Vagina (tissue), 2 donors: ENCODE results near the gene PPP1R14B. TPM values are rescaled to one million over a fixed set of nuclear protein-coding genes. Genes with fewer than 3 reads are reported as not detected.

Source experiments
- DNase-seq, 2 donors: peaks; one replicate each; pipeline ENCODE4 v3.0.0-alpha.2; 2017; ENCODE audit errors: extremely low spot score in 2 of 2
- H3K27ac ChIP-seq: fragments of 200-600 bp; sonication (generic); one replicate; pipeline ENCODE4 v1.5.1; 2019
- H3K27me3 ChIP-seq: fragments of 200-600 bp; sonication (generic); one replicate; pipeline ENCODE4 v1.5.1; 2019
- H3K36me3 ChIP-seq, 2 donors: fragments of 200-600 bp; sonication (generic); one replicate each; pipeline ENCODE4 v1.5.1; 2017 to 2019
- H3K4me1 ChIP-seq: fragments of 200-600 bp; sonication (generic); one replicate; pipeline ENCODE4 v1.5.1; 2019
- H3K4me3 ChIP-seq, 2 donors: fragments of 200-600 bp; sonication (generic); 1 replicate in 1 of 2; 2 replicates in 1 of 2; pipeline ENCODE4 v1.5.1; 2016 to 2019
- H3K9me3 ChIP-seq: fragments of 200-600 bp; sonication (generic); one replicate; pipeline ENCODE4 v1.5.1; 2019
- CTCF ChIP-seq, 3 experiments: fragments of 450-650 bp in 2 of 3; fragments of 200-600 bp in 1 of 3; sonication (generic) in 1 of 3; IDR thresholded peaks; one replicate each; pipeline ENCODE4 v1.5.1; 2017 to 2019; ENCODE audit warnings: antibody characterized with exemption in 3 of 3, mild to moderate bottlenecking in 2 of 3, moderate library complexity in 2 of 3
- POLR2A ChIP-seq, 2 donors: fragments of 450-650 bp; IDR thresholded peaks; one replicate each; pipeline ENCODE4 v1.6.1; 2017; ENCODE audit warnings: antibody characterized with exemption in 2 of 2, mild to moderate bottlenecking in 2 of 2, moderate library complexity in 2 of 2
- POLR2AphosphoS5 ChIP-seq, 2 donors: sonication (generic); formaldehyde crosslinking; IDR thresholded peaks; one replicate each; pipeline ENCODE4 v1.9.0; 2017; ENCODE audit warnings: antibody characterized with exemption in 2 of 2, mild to moderate bottlenecking in 2 of 2, low read depth in 1 of 2; ENCODE audit not compliant: insufficient read depth in 1 of 2
- intact Hi-C: fragments of 100-400 bp; cut with DNase I; formaldehyde crosslinking; loops from one replicate; pipeline ENCODE4 v1.15.1; 2023
- total RNA-seq: library from RNA; depleted of rRNA; stranded (reverse); fragments of >200 nt; gene quantifications from one replicate; pipeline ENCODE4 v1.2.3, GENCODE V29; 2016

PPP1R14B gene
- total RNA-seq, 1 donor from 2014 or later, result 85.2 TPM

DNA sequence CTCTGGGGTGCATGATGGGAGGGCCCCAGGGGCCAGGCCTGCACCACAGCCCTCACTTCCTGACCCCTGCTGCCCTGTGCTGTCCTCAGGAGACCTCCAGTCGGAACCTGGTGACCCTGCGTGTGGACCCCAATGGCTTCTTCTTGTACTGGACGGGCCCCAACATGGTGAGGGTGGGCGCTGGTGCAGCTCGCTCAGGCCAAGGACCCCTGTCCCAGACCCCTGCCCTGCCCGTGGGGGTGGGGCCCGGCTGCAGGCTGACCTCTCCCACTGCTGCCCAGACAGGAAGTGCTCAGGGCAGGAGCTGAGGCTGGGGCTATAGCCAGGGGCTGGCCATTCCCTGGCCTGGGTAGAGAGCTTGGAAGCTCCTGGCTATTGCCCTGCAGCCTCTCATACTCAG lies 7.6 kb upstream of the PPP1R14B start:
- Histone ChIP-seq H3K27ac (no peak overlapping the region), H3K4me1 (peaks cover 35% of the 10 kb centered on the region), H3K4me3 (no peak overlapping the region), H3K36me3 (peaks cover 0 to 27% of the 10 kb centered on the region in 2 donors), H3K27me3 (no peaks in the 10 kb centered on the region), H3K9me3 (no peaks in the 10 kb centered on the region)
- intact Hi-C loops, result no loop called here
- TF ChIP-seq POLR2AphosphoS5 (IDR thresholded peaks at IDR 0.05; ENCODE audit: insufficient read depth in 1 of 2, low read depth in 1 of 2), result no peak
- no peak for TF ChIP-seq POLR2A (IDR thresholded peaks at IDR 0.05)
- TF ChIP-seq CTCF (IDR thresholded peaks at IDR 0.05), result no peak
- no peak for DNase-seq

DNA sequence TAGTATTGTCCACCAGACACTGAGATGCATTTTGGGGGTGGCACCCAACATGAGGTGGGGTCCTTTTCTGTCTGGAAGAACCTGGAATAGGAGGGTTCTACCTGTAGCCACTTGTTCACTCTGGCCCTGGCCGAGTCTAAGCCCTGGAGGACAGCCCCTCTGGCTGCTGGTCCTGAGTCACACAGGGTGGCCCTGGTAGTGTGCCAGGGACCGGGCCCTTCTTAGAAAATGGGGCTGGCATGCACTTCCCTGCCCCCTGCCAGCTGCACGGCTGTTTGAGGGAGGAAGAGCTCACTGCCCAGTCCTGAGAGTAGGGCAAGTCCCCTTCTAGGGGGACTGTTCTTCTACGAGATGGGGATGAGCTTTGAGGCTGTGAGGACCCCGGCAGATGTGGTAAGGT lies 6.7 kb upstream of the PPP1R14B start:
- no peak for TF ChIP-seq POLR2AphosphoS5 (IDR thresholded peaks at IDR 0.05; ENCODE audit: insufficient read depth in 1 of 2, low read depth in 1 of 2)
- TF ChIP-seq POLR2A (IDR thresholded peaks at IDR 0.05), result no peak
- no peak for TF ChIP-seq CTCF (IDR thresholded peaks at IDR 0.05)
- no peaks in the 10 kb centered on the region for H3K9me3 ChIP-seq
- no peak for DNase-seq
- H3K27ac ChIP-seq, result no peak overlapping the region
- no peaks in the 10 kb centered on the region for H3K27me3 ChIP-seq
- peaks cover 0 to 21% of the 10 kb centered on the region in 2 donors for H3K36me3 ChIP-seq
- peak overlapping the region in 1 of 2 donors; percentile 85 for H3K4me3 ChIP-seq
- H3K4me1 ChIP-seq, result peaks cover 35% of the 10 kb centered on the region
- intact Hi-C loops, result no loop called here

GRCh38 chr11:64253043-64253442 lies 6.3 kb upstream of the PPP1R14B start:
- H3K4me1 ChIP-seq, result peaks cover 35% of the 10 kb centered on the region
- intact Hi-C loops, result no loop called here
- H3K4me3 ChIP-seq, result peak overlapping the region in 1 of 2 donors; percentile 85
- H3K27me3 ChIP-seq, result no peaks in the 10 kb centered on the region
- H3K9me3 ChIP-seq, result no peaks in the 10 kb centered on the region
- DNase-seq, result no peak
- TF ChIP-seq CTCF (IDR thresholded peaks at IDR 0.05) (no peak), POLR2A (IDR thresholded peaks at IDR 0.05) (no peak)
- peak overlapping the region; percentile 78 for H3K27ac ChIP-seq
- peaks cover 0 to 17% of the 10 kb centered on the region in 2 donors for H3K36me3 ChIP-seq

DNA sequence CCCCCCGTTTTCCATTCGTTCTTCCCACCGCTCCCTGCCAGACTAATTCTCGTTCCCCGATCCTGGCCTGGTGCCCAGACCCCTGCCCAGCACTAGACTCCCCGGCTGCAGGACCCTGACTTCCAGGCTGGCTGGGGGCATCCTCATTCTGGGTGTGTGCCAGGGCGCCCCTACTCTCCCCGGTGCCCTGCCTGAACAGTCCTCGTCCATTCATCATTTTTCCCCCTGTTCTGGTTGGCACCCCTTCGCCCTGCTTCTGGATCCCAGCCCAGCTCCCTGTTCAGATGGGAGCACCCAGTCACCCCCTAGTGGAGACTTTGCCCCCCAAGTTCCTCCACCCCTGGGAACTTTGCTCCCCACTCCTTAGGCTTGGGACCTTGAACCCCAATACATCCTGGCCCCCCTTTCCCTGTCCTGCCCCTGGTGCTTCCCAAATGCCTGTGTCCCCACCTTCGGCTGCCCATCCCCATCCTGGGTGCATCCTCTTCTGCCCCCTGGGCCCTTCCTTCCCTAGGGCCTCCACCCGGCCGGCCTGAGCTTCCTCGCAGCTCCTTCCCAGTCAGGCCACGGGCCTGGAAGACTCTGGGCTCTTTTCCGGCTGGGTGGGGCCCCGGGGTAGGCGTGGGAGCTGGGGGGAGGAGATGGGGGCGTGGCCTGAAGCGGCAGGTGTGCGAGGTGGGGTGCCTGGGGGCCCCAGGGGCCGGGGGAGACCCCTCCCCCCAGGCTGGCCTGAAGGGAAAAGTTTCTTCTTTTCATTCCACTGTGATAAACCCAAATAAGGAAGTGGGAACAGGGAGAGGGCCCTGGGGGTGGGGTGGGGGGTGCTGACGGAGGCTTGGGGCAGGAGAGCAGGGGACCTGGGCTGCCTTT lies 5.5 kb upstream of the PPP1R14B start:
- peak in 1 of 2 donors; percentile 32 for TF ChIP-seq POLR2AphosphoS5 (IDR thresholded peaks at IDR 0.05; ENCODE audit: insufficient read depth in 1 of 2, low read depth in 1 of 2)
- TF ChIP-seq CTCF (IDR thresholded peaks at IDR 0.05), result no peak
- TF ChIP-seq POLR2A (IDR thresholded peaks at IDR 0.05), result no peak
- intact Hi-C loops, result no loop called here

GRCh38 chr11:64251753-64252002 lies 4.9 kb upstream of the PPP1R14B start:
- H3K4me1 ChIP-seq, result peaks cover 35% of the 10 kb centered on the region

More for the DNA sequence above, 5.5 kb upstream of the PPP1R14B start:
- DNase-seq, result no peak
- Histone ChIP-seq H3K27me3 (no peaks in the 10 kb centered on the region), H3K4me1 (peaks cover 35% of the 10 kb centered on the region), H3K4me3 (peak overlapping the region; percentile 85 to 88), H3K9me3 (no peaks in the 10 kb centered on the region), H3K36me3 (peaks cover 0 to 17% of the 10 kb centered on the region in 2 donors), H3K27ac (peak overlapping the region; percentile 78)

More at GRCh38 chr11:64251753-64252002, 4.9 kb upstream of the PPP1R14B start:
- Histone ChIP-seq H3K27ac (peak overlapping the region; percentile 78), H3K36me3 (peaks cover 0 to 17% of the 10 kb centered on the region in 2 donors), H3K9me3 (no peaks in the 10 kb centered on the region), H3K4me3 (peak overlapping the region; percentile 85 to 88), H3K27me3 (no peaks in the 10 kb centered on the region)
- TF ChIP-seq POLR2AphosphoS5 (IDR thresholded peaks at IDR 0.05; ENCODE audit: insufficient read depth in 1 of 2, low read depth in 1 of 2), result no peak
- DNase-seq, result no peak
- intact Hi-C loops, result no loop called here
